Progenitor cell of endocrine pancreas (in vitro differentiated cells): Measurements from ENCODE around the gene HOXA11. TPM values are rescaled to one million over a fixed set of nuclear protein-coding genes. Genes with fewer than 3 reads are reported as not detected.

Experiments
- DNase-seq: peaks from one replicate; pipeline ENCODE4 v3.0.0; 2021; ENCODE audit warnings: low spot score; ENCODE audit not compliant: unreplicated experiment
- H3K27ac Mint-ChIP-seq: 2 replicates; pipeline ENCODE4 v1.8.0; 2021; ENCODE audit warnings: mild to moderate bottlenecking, moderate library complexity, mixed read lengths
- H3K27me3 Mint-ChIP-seq: 2 replicates; pipeline ENCODE4 v1.8.0; 2021; ENCODE audit warnings: mixed read lengths
- H3K36me3 Mint-ChIP-seq: 2 replicates; pipeline ENCODE4 v1.8.0; 2022; ENCODE audit warnings: mixed read lengths; ENCODE audit not compliant: insufficient read depth
- H3K4me1 Mint-ChIP-seq: 2 replicates; pipeline ENCODE4 v1.8.0; 2021; ENCODE audit warnings: low read depth, mixed read lengths
- H3K4me3 Mint-ChIP-seq: 2 replicates; pipeline ENCODE4 v1.8.0; 2021; ENCODE audit warnings: low read depth, mild to moderate bottlenecking, moderate library complexity, mixed read lengths
- H3K9me3 Mint-ChIP-seq: 2 replicates; pipeline ENCODE4 v1.8.0; 2021; ENCODE audit warnings: low read depth, mixed read lengths
- total RNA-seq: library from RNA; stranded (reverse); gene quantifications from 2 replicates; pipeline ENCODE4 v1.2.1, GENCODE V29; 2021
- TF ChIP-seq, protein P1 (sequence below): fragments of 200-600 bp; sonication (generic); IDR thresholded peaks from one replicate; pipeline ENCODE4 v1.5.0; 2021; ENCODE audit warnings: antibody characterized with exemption, mild to moderate bottlenecking; ENCODE audit not compliant: unreplicated experiment

Gene HOXA11
- total RNA-seq, 1 donor from 2014 or later, result not detected

DNA sequence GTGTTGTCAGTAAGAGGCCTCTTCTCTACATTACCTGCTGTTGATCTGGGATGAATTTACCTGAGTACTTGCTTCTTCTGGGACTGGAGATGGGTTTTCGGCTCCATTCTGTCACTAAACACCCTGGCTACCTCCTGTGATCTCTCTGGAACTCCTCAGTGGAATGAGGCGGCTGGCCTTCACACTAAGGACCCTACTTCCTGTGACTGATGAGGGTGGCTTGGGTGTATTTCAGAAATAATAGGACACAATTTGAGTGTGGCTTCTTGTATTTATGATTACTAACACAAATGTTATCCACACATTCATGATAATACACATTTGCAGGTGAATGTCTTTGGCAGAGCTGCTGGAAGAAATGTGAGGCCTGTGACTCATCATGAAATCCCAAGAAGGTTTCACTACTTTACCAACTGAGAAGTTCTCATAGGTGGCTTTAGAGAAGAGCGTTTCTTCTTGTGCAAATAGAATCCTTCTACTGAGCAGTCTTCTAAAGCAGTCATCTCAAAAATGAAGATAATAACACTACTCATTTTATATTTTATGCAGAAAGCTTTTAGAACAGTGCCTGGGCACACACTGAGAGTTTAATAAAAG lies 36.3 kb upstream of the HOXA11 start:
- no peak for DNase-seq
- H3K9me3 Mint-ChIP-seq, result no peaks in the 10 kb centered on the region
- no peaks in the 10 kb centered on the region for H3K36me3 Mint-ChIP-seq
- H3K4me3 Mint-ChIP-seq, result no peak overlapping the region
- H3K27ac Mint-ChIP-seq, result no peak overlapping the region
- H3K4me1 Mint-ChIP-seq, result peaks cover 1% of the 10 kb centered on the region
- H3K27me3 Mint-ChIP-seq, result peaks cover 93% of the 10 kb centered on the region
- TF ChIP-seq, protein P1, sequence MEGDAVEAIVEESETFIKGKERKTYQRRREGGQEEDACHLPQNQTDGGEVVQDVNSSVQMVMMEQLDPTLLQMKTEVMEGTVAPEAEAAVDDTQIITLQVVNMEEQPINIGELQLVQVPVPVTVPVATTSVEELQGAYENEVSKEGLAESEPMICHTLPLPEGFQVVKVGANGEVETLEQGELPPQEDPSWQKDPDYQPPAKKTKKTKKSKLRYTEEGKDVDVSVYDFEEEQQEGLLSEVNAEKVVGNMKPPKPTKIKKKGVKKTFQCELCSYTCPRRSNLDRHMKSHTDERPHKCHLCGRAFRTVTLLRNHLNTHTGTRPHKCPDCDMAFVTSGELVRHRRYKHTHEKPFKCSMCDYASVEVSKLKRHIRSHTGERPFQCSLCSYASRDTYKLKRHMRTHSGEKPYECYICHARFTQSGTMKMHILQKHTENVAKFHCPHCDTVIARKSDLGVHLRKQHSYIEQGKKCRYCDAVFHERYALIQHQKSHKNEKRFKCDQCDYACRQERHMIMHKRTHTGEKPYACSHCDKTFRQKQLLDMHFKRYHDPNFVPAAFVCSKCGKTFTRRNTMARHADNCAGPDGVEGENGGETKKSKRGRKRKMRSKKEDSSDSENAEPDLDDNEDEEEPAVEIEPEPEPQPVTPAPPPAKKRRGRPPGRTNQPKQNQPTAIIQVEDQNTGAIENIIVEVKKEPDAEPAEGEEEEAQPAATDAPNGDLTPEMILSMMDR, result no peak

DNA sequence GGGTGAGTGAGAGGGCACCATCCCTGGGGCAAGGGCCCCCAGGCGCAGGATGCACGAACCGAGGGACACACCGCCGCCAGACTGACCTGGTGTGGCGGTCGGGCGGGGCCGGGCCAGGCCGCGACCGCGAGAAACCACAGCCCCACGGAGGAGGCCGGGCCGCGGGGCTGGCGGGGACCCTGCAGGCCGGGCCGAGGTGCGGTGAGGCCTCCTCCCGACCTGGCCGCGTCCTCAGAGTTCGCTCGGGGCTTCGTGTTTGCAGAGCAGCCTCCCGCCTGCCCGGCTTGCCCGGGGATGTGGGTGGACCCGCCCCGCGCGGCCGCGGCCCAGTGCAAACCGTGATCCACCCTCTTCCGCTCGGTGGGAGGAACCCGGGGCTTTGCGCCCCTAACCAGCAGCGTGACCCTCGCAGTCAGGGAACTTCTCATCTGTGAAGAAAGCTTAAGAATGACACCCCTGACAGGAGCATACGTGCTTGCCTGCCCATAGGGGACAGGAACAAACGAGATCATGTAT lies 35.5 kb upstream of the HOXA11 start:
- Mint-ChIP-seq H3K27me3 (peaks cover 95% of the 10 kb centered on the region), H3K36me3 (no peaks in the 10 kb centered on the region), H3K4me3 (no peak overlapping the region), H3K9me3 (no peaks in the 10 kb centered on the region), H3K4me1 (peaks cover 1% of the 10 kb centered on the region), H3K27ac (no peak overlapping the region)
- TF ChIP-seq, protein P1, result no peak
- DNase-seq, result no peak

DNA sequence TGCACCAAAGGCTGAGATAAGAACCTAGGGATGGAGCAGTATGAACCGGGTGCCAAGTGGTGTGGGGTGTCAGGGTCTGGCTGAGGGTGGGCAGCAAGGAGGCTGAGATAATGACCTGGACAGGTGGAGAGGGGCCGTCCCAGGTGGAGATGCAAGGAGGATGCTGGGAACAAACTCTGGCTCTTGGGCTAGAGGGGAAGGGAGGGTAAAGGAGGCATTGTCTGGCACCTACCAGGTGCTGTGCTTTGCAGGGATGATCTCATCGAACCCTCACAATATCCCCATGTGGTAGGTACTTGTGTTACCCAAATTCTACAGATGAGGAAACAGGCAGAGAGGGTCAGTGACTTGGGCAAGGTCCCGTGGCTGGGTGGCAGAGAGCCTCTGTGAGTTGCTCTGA lies 34.8 kb upstream of the HOXA11 start:
- Mint-ChIP-seq H3K4me3 (no peak overlapping the region), H3K27ac (no peak overlapping the region), H3K36me3 (no peaks in the 10 kb centered on the region), H3K27me3 (peaks cover 95% of the 10 kb centered on the region), H3K4me1 (no peaks in the 10 kb centered on the region), H3K9me3 (no peaks in the 10 kb centered on the region)
- TF ChIP-seq, protein P1, result no peak
- DNase-seq, result no peak

DNA sequence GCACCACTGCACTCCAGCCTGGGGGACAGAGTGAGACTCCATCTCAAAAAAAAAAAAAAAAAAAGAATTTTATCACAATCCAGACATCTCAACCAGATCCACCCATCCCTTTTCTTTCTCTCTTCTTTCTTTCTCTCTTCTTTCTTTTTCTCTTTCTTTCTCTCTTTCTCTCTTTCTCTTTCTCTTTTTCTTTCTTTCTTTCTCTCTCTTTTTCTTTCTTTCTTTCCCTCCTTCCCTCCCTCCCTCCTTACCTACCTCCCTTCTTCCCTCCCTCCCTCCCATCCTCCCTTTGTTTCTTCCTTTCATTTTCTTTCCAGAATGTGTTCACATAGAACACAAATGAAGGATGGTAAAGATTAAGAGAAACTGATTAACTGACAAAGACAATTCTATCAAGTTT lies 32.9 kb upstream of the HOXA11 start:
- TF ChIP-seq, protein P1, result no peak
- H3K27ac Mint-ChIP-seq, result no peak overlapping the region
- no peak overlapping the region for H3K4me3 Mint-ChIP-seq
- no peak for DNase-seq
- no peaks in the 10 kb centered on the region for H3K9me3 Mint-ChIP-seq
- H3K27me3 Mint-ChIP-seq, result peaks cover 96% of the 10 kb centered on the region
- H3K36me3 Mint-ChIP-seq, result no peaks in the 10 kb centered on the region
- H3K4me1 Mint-ChIP-seq, result no peaks in the 10 kb centered on the region

DNA sequence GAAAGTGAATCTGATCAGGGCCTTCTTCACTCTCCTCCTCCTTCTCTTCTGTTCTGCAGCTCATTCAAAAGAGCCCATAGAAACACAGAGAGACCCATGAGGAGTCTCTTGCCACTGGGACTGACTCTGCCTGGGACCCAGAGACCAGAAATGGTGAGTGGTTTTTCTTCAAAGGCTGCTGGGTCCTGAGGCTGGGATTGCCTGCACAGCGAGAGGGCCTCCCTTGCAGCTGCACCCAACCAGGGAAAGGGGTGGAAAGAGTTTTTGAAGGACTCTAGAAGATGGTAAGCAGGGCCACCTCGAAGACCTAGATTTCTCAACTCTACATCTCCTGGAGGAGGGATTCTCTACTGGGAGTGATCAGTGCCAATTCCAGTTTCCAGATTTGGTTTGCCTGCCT lies 30.3 kb upstream of the HOXA11 start:
- no peaks in the 10 kb centered on the region for H3K36me3 Mint-ChIP-seq
- TF ChIP-seq, protein P1, result no peak
- peaks cover 98% of the 10 kb centered on the region for H3K27me3 Mint-ChIP-seq
- H3K27ac Mint-ChIP-seq, result no peak overlapping the region
- no peak for DNase-seq
- H3K4me3 Mint-ChIP-seq, result no peak overlapping the region
- no peaks in the 10 kb centered on the region for H3K9me3 Mint-ChIP-seq
- H3K4me1 Mint-ChIP-seq, result peaks cover 3% of the 10 kb centered on the region
